Measurements from ENCODE around the gene SRD5A1. TPM values are rescaled to one million over a fixed set of nuclear protein-coding genes. Genes with fewer than 3 reads are reported as not detected.

The SRD5A1 gene
- total and polyA plus RNA-seq, 8 donors = 10.0 to 14.5 (median 12.5) TPM

- Histone ChIP-seq H3K36me3 (no peaks in the 10 kb centered on the region), H3K27me3 (no peaks in the 10 kb centered on the region), H3K4me3 (no peak overlapping the region), H3K9me3 (no peaks in the 10 kb centered on the region), H3K4me1 (peaks cover 37 to 83% of the 10 kb centered on the region in 2 donors), H3K27ac (no peak overlapping the region)
- ATAC-seq (no peak), DNase-seq (no peak)
- intact Hi-C loops (cut with DNase I) = no loop called here
- TF ChIP-seq CTCF (IDR thresholded peaks at IDR 0.05) = no peak
These were observed 85.0 kb downstream of the SRD5A1 start for GRCh38 chr5:6718161-6718681.

- Histone ChIP-seq H3K9me3 (no peaks in the 10 kb centered on the region), H3K4me3 (no peak overlapping the region), H3K27ac (no peak overlapping the region), H3K27me3 (no peaks in the 10 kb centered on the region), H3K4me1 (peaks cover 42 to 88% of the 10 kb centered on the region in 2 donors), H3K36me3 (no peaks in the 10 kb centered on the region)
- TF ChIP-seq CTCF (IDR thresholded peaks at IDR 0.05) = no peak
- intact Hi-C loops (cut with DNase I) = no loop called here
- ATAC-seq (no peak), DNase-seq (no peak)
These were observed 85.5 kb downstream of the SRD5A1 start for GRCh38 chr5:6718718-6719117.

GRCh38 chr5:6719417-6719816 is 86.2 kb downstream of the SRD5A1 start:
- Histone ChIP-seq H3K4me1 (peaks cover 44 to 91% of the 10 kb centered on the region in 2 donors), H3K4me3 (no peak overlapping the region), H3K27me3 (no peaks in the 10 kb centered on the region), H3K36me3 (no peaks in the 10 kb centered on the region), H3K27ac (no peak overlapping the region), H3K9me3 (no peaks in the 10 kb centered on the region)
- no peak for TF ChIP-seq CTCF (IDR thresholded peaks at IDR 0.05)
- ATAC-seq = no peak
- intact Hi-C loops (cut with DNase I) = no loop called here
- DNase-seq = no peak

- Histone ChIP-seq H3K9me3 (no peaks in the 10 kb centered on the region), H3K4me3 (no peak overlapping the region), H3K4me1 (peaks cover 44 to 86% of the 10 kb centered on the region in 2 donors), H3K27ac (no peak overlapping the region), H3K27me3 (no peaks in the 10 kb centered on the region), H3K36me3 (no peaks in the 10 kb centered on the region)
- DNase-seq = no peak
- no peak for ATAC-seq
- intact Hi-C loops (cut with DNase I) = no loop called here
- no peak for TF ChIP-seq CTCF (IDR thresholded peaks at IDR 0.05)
These were observed 86.8 kb downstream of the SRD5A1 start for GRCh38 chr5:6719896-6720560.

GRCh38 chr5:6720561-6720921 is 87.3 kb downstream of the SRD5A1 start:
- no peak for TF ChIP-seq CTCF (IDR thresholded peaks at IDR 0.05)
- Histone ChIP-seq H3K36me3 (no peaks in the 10 kb centered on the region), H3K27ac (no peak overlapping the region), H3K9me3 (no peaks in the 10 kb centered on the region), H3K27me3 (no peaks in the 10 kb centered on the region), H3K4me3 (no peak overlapping the region), H3K4me1 (peaks cover 39 to 81% of the 10 kb centered on the region in 2 donors)
- no peak for ATAC-seq
- intact Hi-C loops (cut with DNase I) = no loop called here
- DNase-seq = no peak
